ENCODE data around the gene HUWE1.

DNA sequence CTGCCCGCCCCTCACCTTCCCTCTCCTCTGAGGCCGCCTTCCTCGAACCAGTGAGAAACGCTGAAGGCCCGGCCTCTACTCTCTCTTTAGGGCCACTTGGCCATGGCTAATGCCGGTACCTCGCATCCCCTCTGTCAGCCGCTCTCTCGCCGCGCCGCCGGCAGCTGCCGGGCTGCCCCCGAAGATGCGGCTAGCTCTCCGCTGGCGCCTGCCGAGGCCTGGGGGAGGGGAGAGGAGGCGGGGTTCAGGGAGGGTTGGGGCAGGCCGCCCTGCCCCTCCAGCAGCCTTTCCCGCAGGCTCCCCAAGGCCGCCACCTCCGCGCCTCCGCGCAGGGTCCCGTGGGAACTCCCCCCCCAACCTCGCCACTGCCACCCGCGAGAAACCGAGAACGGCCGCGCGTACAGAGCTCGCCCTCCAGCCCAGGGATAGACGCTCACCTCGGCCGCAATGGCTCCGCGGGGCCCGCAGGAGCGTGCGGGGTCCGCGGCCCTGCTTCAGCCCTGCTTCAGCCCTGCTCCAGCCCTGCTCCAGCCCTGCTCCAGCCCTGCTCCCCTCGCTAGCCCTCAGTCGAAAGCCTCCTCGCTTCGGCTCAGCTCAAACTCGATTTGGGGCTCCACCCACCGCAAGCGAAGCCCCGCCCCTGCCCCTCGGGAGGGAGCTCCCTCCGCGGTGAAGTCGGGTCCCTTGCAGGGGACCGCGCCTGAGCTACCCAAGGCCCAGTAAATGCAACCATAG is at the start of gene HUWE1:
- TF ChIP-seq TAF1 (IDR thresholded peaks at IDR 0.05; ENCODE audit: borderline replicate concordance, insufficient read depth, low read length), result peak; percentile 84; the same call in 1 of the 2 replicates
- peak; percentile 67 for TF ChIP-seq POLR2AphosphoS5 (IDR thresholded peaks at IDR 0.05; ENCODE audit: low read depth, low read length)
- no peak for TF ChIP-seq FOXP2 (optimal IDR thresholded peaks at IDR 0.05; ENCODE audit: borderline replicate concordance, extremely low read depth, extremely low read length, insufficient read depth)
- TF ChIP-seq REST (IDR thresholded peaks at IDR 0.05; ENCODE audit: insufficient read depth in 1 of 2, low read depth in 2 of 2, low read length in 2 of 2), result no peak
- no peak for TF ChIP-seq SIN3A (IDR thresholded peaks at IDR 0.05; ENCODE audit: borderline replicate concordance, insufficient read depth, low read length)
